SU-DHL-6 (cell line): Measurements from ENCODE around the gene DNASE2B.

Experiments
- H2AFZ ChIP-seq: fragments of 200-600 bp; sonication (generic); 2 replicates; pipeline ENCODE4 v1.6.1; 2014; ENCODE audit warnings: low read depth, mild to moderate bottlenecking, moderate library complexity, mixed read lengths, antibody characterized with exemption, low read length; ENCODE audit not compliant: severe bottlenecking
- H3F3A ChIP-seq: fragments of 200-600 bp; shearing (Covaris generic); 2 replicates; pipeline ENCODE4 v1.6.0; 2016; ENCODE audit warnings: antibody characterized with exemption, mild to moderate bottlenecking; ENCODE audit not compliant: insufficient read depth
- H3K27ac ChIP-seq: fragments of 200-600 bp; sonication (generic); 2 replicates; pipeline ENCODE4 v1.5.1; 2016; ENCODE audit warnings: low read depth, mild to moderate bottlenecking, low read length, moderate library complexity, mixed read lengths
- H3K27me3 ChIP-seq: fragments of 200-600 bp; sonication (generic), shearing (Covaris generic); 2 replicates; pipeline ENCODE4 v1.6.0; 2014; ENCODE audit warnings: mild to moderate bottlenecking, low read length
- H3K36me3 ChIP-seq: fragments of 200-600 bp; sonication (generic); 2 replicates; pipeline ENCODE4 v1.6.1; 2014; ENCODE audit warnings: mild to moderate bottlenecking, low read length, mixed read lengths
- H3K4me2 ChIP-seq: fragments of 300-600, 200-600 bp; shearing (Covaris generic), sonication (generic); 2 replicates; pipeline ENCODE4 v1.6.0; 2014; ENCODE audit warnings: low read length, low read depth, mild to moderate bottlenecking; ENCODE audit not compliant: poor library complexity, severe bottlenecking
- H3K4me3 ChIP-seq: fragments of 200-600 bp; sonication (generic); 2 replicates; pipeline ENCODE4 v1.5.1; 2014; ENCODE audit warnings: antibody characterized with exemption, low read length, mild to moderate bottlenecking, mixed read lengths; ENCODE audit not compliant: insufficient read depth, poor library complexity, severe bottlenecking
- H3K79me2 ChIP-seq: fragments of 200-600 bp; sonication (generic); 2 replicates; pipeline ENCODE4 v1.6.1; 2014; ENCODE audit warnings: mild to moderate bottlenecking, low read length, moderate library complexity; ENCODE audit not compliant: insufficient read depth
- H3K9ac ChIP-seq: fragments of 200-600 bp; sonication (generic); 2 replicates; pipeline ENCODE4 v1.7.0; 2014; ENCODE audit warnings: mild to moderate bottlenecking, low read length
- H3K9me2 ChIP-seq: fragments of 200-600 bp; sonication (generic); replicated peaks from 2 replicates; pipeline ENCODE4 v1.6.1; 2014; ENCODE audit warnings: low read length; ENCODE audit not compliant: insufficient read depth
- H3K9me3 ChIP-seq: fragments of 200-600 bp; sonication (generic); 2 replicates; pipeline ENCODE4 v1.6.1; 2014; ENCODE audit warnings: low read length, mixed read lengths; ENCODE audit not compliant: insufficient read depth
- H4K20me1 ChIP-seq: fragments of 200-600 bp; sonication (generic); 2 replicates; pipeline ENCODE4 v1.6.1; 2014; ENCODE audit warnings: low read depth, mild to moderate bottlenecking, antibody characterized with exemption, low read length, moderate library complexity, mixed read lengths
- EZH2phosphoT487 ChIP-seq: fragments of 200-600 bp; sonication (generic), shearing (Covaris generic); conservative IDR thresholded peaks from 2 replicates; pipeline ENCODE4 v1.6.1; 2018; ENCODE audit warnings: mild to moderate bottlenecking, antibody characterized with exemption, low read length, moderate library complexity, mixed read lengths
- TF ChIP-seq, protein P1 (sequence below): fragments of 200-600 bp; sonication (generic); IDR thresholded peaks from one replicate; pipeline ENCODE4 v1.5.1; 2017; ENCODE audit warnings: antibody characterized with exemption, mild to moderate bottlenecking, low read length, moderate library complexity; ENCODE audit not compliant: insufficient read depth, poor library complexity, severe bottlenecking

Gene DNASE2B

GRCh38 chr1:84350550-84350949, 47.7 kb upstream of the DNASE2B start:
- Histone ChIP-seq H3K9me3 (no peaks in the 10 kb centered on the region), H3K27me3 (no peaks in the 10 kb centered on the region), H3K4me2 (no peak overlapping the region), H3K36me3 (no peaks in the 10 kb centered on the region), H3K79me2 (no peaks in the 10 kb centered on the region), H3K27ac (no peak overlapping the region), H3K4me3 (no peak overlapping the region), H2AFZ (no peak overlapping the region), H3K9me2 (no peaks in the 10 kb centered on the region), H4K20me1 (no peaks in the 10 kb centered on the region), H3F3A (no peaks in the 10 kb centered on the region), H3K9ac (no peak overlapping the region)
- no peak for TF ChIP-seq EZH2phosphoT487
- TF ChIP-seq, protein P1, sequence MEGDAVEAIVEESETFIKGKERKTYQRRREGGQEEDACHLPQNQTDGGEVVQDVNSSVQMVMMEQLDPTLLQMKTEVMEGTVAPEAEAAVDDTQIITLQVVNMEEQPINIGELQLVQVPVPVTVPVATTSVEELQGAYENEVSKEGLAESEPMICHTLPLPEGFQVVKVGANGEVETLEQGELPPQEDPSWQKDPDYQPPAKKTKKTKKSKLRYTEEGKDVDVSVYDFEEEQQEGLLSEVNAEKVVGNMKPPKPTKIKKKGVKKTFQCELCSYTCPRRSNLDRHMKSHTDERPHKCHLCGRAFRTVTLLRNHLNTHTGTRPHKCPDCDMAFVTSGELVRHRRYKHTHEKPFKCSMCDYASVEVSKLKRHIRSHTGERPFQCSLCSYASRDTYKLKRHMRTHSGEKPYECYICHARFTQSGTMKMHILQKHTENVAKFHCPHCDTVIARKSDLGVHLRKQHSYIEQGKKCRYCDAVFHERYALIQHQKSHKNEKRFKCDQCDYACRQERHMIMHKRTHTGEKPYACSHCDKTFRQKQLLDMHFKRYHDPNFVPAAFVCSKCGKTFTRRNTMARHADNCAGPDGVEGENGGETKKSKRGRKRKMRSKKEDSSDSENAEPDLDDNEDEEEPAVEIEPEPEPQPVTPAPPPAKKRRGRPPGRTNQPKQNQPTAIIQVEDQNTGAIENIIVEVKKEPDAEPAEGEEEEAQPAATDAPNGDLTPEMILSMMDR: no peak

- no peaks in the 10 kb centered on the region for H3K9me3 ChIP-seq
- no peaks in the 10 kb centered on the region for H4K20me1 ChIP-seq
- no peak overlapping the region for H2AFZ ChIP-seq
- no peak overlapping the region for H3K27ac ChIP-seq
- H3K27me3 ChIP-seq: no peaks in the 10 kb centered on the region
- H3K4me2 ChIP-seq: no peak overlapping the region
- no peaks in the 10 kb centered on the region for H3K9me2 ChIP-seq
- no peaks in the 10 kb centered on the region for H3K36me3 ChIP-seq
- H3K79me2 ChIP-seq: no peaks in the 10 kb centered on the region
- no peak overlapping the region for H3K4me3 ChIP-seq
- no peak overlapping the region for H3K9ac ChIP-seq
- no peaks in the 10 kb centered on the region for H3F3A ChIP-seq
- TF ChIP-seq, protein P1: no peak
- no peak for TF ChIP-seq EZH2phosphoT487
Observed at GRCh38 chr1:84352298-84353106, 45.8 kb upstream of the DNASE2B start.

DNA sequence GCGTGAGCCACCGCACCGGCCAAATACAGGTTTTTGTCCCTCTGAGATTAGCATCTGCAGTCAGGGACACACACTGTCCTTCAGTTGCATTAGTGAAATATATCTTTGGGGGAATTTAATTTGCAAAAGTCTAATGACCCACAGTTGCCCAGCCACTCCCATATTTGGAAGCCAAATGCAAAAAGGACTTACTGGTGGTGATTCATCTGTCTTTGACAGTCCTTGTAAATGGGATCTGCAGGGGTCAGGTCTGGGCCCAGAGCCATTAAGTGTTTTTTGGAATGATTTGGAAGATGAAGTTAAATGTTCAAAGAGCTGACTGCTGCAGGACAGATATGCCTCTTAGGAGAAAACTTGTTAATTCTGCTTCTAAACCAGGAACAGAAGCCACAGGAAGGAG, 44.6 kb upstream of the DNASE2B start:
- H3K9ac ChIP-seq: no peak overlapping the region
- no peaks in the 10 kb centered on the region for H3F3A ChIP-seq
- TF ChIP-seq, protein P1: no peak
- TF ChIP-seq EZH2phosphoT487: no peak
- no peak overlapping the region for H3K4me3 ChIP-seq
- 0 out of 2 replicates have a peak, but pooled peaks cover 3% of the 10 kb centered on the region for H3K9me2 ChIP-seq
- H3K27ac ChIP-seq: no peak overlapping the region
- H3K9me3 ChIP-seq: no peaks in the 10 kb centered on the region
- H3K27me3 ChIP-seq: no peaks in the 10 kb centered on the region
- H4K20me1 ChIP-seq: no peaks in the 10 kb centered on the region
- H3K79me2 ChIP-seq: no peaks in the 10 kb centered on the region
- no peaks in the 10 kb centered on the region for H3K36me3 ChIP-seq
- H2AFZ ChIP-seq: no peak overlapping the region
- no peak overlapping the region for H3K4me2 ChIP-seq
